Naive thymus-derived CD8-positive, alpha-beta T cell (primary cell): Measurements from ENCODE around the gene RHOXF2. TPM values are rescaled to one million over a fixed set of nuclear protein-coding genes. Genes with fewer than 3 reads are reported as not detected.
"Not testable (repeated sequence)": the region's sequence is repeated elsewhere in the genome, so short reads cannot be mapped to it uniquely, and the experiment has no call there.

Experiments used
- ATAC-seq, 2 donors: fragments of 150-1000 bp; cut with Tn5 transposase in 1 of 2; sonication (Bioruptor Pico), chemical (Tn5 transposase) in 1 of 2; 1 replicate in 1 of 2; 2 replicates in 1 of 2; pipeline ENCODE4 v1.10.0; 2021; ENCODE audit warnings: mild to moderate bottlenecking in 2 of 2, moderate library complexity in 2 of 2
- POLR2A ChIA-PET: fragments of 350-600 bp; sonication (Branson Sonifier 250); formaldehyde crosslinking; loops from one replicate; lab custom pipeline; 2021; ENCODE audit warnings: antibody characterized with exemption; lab: Charles Lee
- DNase-seq, 10 donors: peaks; one replicate each; pipeline versions ENCODE4 v3.0.0 to v3.0.0-alpha.2; 2020 to 2022
- H3K27ac Mint-ChIP-seq, 10 donors: one replicate each; pipeline ENCODE4 v1.8.0; 2020 to 2022; ENCODE audit warnings: mild to moderate bottlenecking in 10 of 10, mixed read lengths in 10 of 10, moderate library complexity in 4 of 10, inconsistent platforms in 1 of 10
- H3K27me3 Mint-ChIP-seq, 5 donors: one replicate each; pipeline ENCODE4 v1.8.0; 2021 to 2022; ENCODE audit warnings: mixed read lengths in 5 of 5
- H3K36me3 Mint-ChIP-seq, 3 donors: one replicate each; pipeline ENCODE4 v1.8.0; 2020 to 2022; ENCODE audit warnings: mixed read lengths in 3 of 3, mild to moderate bottlenecking in 2 of 3, inconsistent platforms in 1 of 3
- H3K4me1 Mint-ChIP-seq, 4 donors: one replicate each; pipeline ENCODE4 v1.8.0; 2021 to 2022; ENCODE audit warnings: mixed read lengths in 4 of 4
- H3K4me3 Mint-ChIP-seq, 10 donors: one replicate each; pipeline ENCODE4 v1.8.0; 2020 to 2022; ENCODE audit warnings: mild to moderate bottlenecking in 10 of 10, mixed read lengths in 10 of 10, moderate library complexity in 6 of 10, inconsistent platforms in 1 of 10
- H3K9me3 Mint-ChIP-seq, 9 donors: one replicate each; pipeline ENCODE4 v1.8.0; 2020 to 2022; ENCODE audit warnings: mixed read lengths in 9 of 9, mild to moderate bottlenecking in 3 of 9, inconsistent platforms in 1 of 9, moderate library complexity in 1 of 9
- polyA plus RNA-seq, 3 donors: library from polyadenylated mRNA; unstranded; fragments of 300-500 nt; fragmentation: Illumina TruSeq; gene quantifications; one replicate each; pipeline ENCODE4 v1.2.3, GENCODE V29; 2021
- total RNA-seq, 8 experiments: library from RNA in 2 of 8; stranded (reverse) in 2 of 8; gene quantifications; one replicate each; pipeline ENCODE4 v1.2.3 and lab custom pipeline; 2021 to 2026

RHOXF2 gene
- total and polyA plus RNA-seq, 5 experiments from 2014 or later, result not detected

GRCh38 chrX:120145295-120145925, 13.0 kb upstream of the RHOXF2 start:
- H3K27ac Mint-ChIP-seq, result peak overlapping the region in 3 of 10 donors; percentile 35 to 56 (median 55)
- H3K27me3 Mint-ChIP-seq, result no peaks in the 10 kb centered on the region
- peak in 1 of 2 donors; percentile 43 for ATAC-seq
- peak in 3 of 10 donors; percentile 9 to 30 (median 25) for DNase-seq
- H3K9me3 Mint-ChIP-seq, result peaks cover 0 to 4% (median 0%) of the 10 kb centered on the region in 9 donors
- POLR2A ChIA-PET, result no interaction called here
- H3K4me1 Mint-ChIP-seq, result peaks cover 4 to 25% (median 17%) of the 10 kb centered on the region in 4 donors
- peaks cover 0 to 3% (median 3%) of the 10 kb centered on the region in 3 donors for H3K36me3 Mint-ChIP-seq
- no peak overlapping the region for H3K4me3 Mint-ChIP-seq

- POLR2A ChIA-PET, result not testable (repeated sequence)
Measured at GRCh38 chrX:120146323-120146722, 12.1 kb upstream of the RHOXF2 start.

GRCh38 chrX:120147537-120147936, 10.9 kb upstream of the RHOXF2 start:
- H3K27me3 Mint-ChIP-seq, result no peaks in the 10 kb centered on the region
- ATAC-seq (no peak), DNase-seq (no peak)
- peak overlapping the region in 1 of 10 donors; percentile 17 for H3K27ac Mint-ChIP-seq
- H3K9me3 Mint-ChIP-seq, result peaks cover 0 to 4% (median 0%) of the 10 kb centered on the region in 9 donors
- peaks cover 0 to 3% (median 3%) of the 10 kb centered on the region in 3 donors for H3K36me3 Mint-ChIP-seq
- POLR2A ChIA-PET, result no interaction called here
- H3K4me3 Mint-ChIP-seq, result no peak overlapping the region
- H3K4me1 Mint-ChIP-seq, result peaks cover 4 to 21% (median 17%) of the 10 kb centered on the region in 4 donors

More at GRCh38 chrX:120146323-120146722, 12.1 kb upstream of the RHOXF2 start:
- ATAC-seq, H3K36me3 Mint-ChIP-seq, DNase-seq, H3K27me3 Mint-ChIP-seq, H3K9me3 Mint-ChIP-seq, H3K4me3 Mint-ChIP-seq: not testable (repeated sequence)
- Mint-ChIP-seq H3K4me1 (peaks cover 4 to 22% (median 17%) of the 10 kb centered on the region in 4 donors), H3K27ac (peak overlapping the region in 2 of 10 donors; percentile 28 to 55)

GRCh38 chrX:120150109-120150744, 8.2 kb upstream of the RHOXF2 start:
- peaks cover 4 to 11% (median 11%) of the 10 kb centered on the region in 4 donors for H3K4me1 Mint-ChIP-seq
- H3K36me3 Mint-ChIP-seq, H3K9me3 Mint-ChIP-seq, H3K27ac Mint-ChIP-seq, POLR2A ChIA-PET, H3K27me3 Mint-ChIP-seq, H3K4me3 Mint-ChIP-seq, DNase-seq: not testable (repeated sequence)
- ATAC-seq, result peak in 1 of 2 donors; percentile 28

GRCh38 chrX:120159086-120159485, 673 bp downstream of the RHOXF2 start:
- DNase-seq, POLR2A ChIA-PET, H3K27ac Mint-ChIP-seq, H3K4me1 Mint-ChIP-seq, H3K27me3 Mint-ChIP-seq, ATAC-seq, H3K36me3 Mint-ChIP-seq, H3K4me3 Mint-ChIP-seq, H3K9me3 Mint-ChIP-seq: not testable (repeated sequence)

GRCh38 chrX:120193254-120193653, 34.8 kb downstream of the RHOXF2 start:
- H3K4me3 Mint-ChIP-seq, H3K4me1 Mint-ChIP-seq, H3K36me3 Mint-ChIP-seq, H3K27ac Mint-ChIP-seq, DNase-seq, ATAC-seq, H3K9me3 Mint-ChIP-seq, POLR2A ChIA-PET, H3K27me3 Mint-ChIP-seq: not testable (repeated sequence)

- POLR2A ChIA-PET, H3K27me3 Mint-ChIP-seq, ATAC-seq, H3K27ac Mint-ChIP-seq, H3K9me3 Mint-ChIP-seq, H3K4me1 Mint-ChIP-seq, H3K4me3 Mint-ChIP-seq, DNase-seq, H3K36me3 Mint-ChIP-seq: not testable (repeated sequence)
Measured at GRCh38 chrX:120193720-120194119, 35.3 kb downstream of the RHOXF2 start.

- peaks cover 4 to 10% (median 6%) of the 10 kb centered on the region in 4 donors for H3K4me1 Mint-ChIP-seq
- H3K27me3 Mint-ChIP-seq, ATAC-seq, H3K9me3 Mint-ChIP-seq, H3K27ac Mint-ChIP-seq, H3K4me3 Mint-ChIP-seq, DNase-seq, POLR2A ChIA-PET, H3K36me3 Mint-ChIP-seq: not testable (repeated sequence)
Measured at GRCh38 chrX:120195786-120196185, 37.4 kb downstream of the RHOXF2 start.

- ATAC-seq, result not testable (repeated sequence)
Measured at GRCh38 chrX:120196626-120197283, 38.3 kb downstream of the RHOXF2 start.

GRCh38 chrX:120200851-120201250, 42.4 kb downstream of the RHOXF2 start:
- DNase-seq, result no peak
- H3K4me3 Mint-ChIP-seq, result no peak overlapping the region
- peaks cover 0 to 6% (median 2%) of the 10 kb centered on the region in 3 donors for H3K36me3 Mint-ChIP-seq
- POLR2A ChIA-PET, result no interaction called here
- H3K4me1 Mint-ChIP-seq, result peaks cover 4 to 10% (median 6%) of the 10 kb centered on the region in 4 donors
- no peak for ATAC-seq
- H3K27me3 Mint-ChIP-seq, result no peaks in the 10 kb centered on the region
- H3K9me3 Mint-ChIP-seq, result no peaks in the 10 kb centered on the region
- H3K27ac Mint-ChIP-seq, result no peak overlapping the region

More at GRCh38 chrX:120196626-120197283, 38.3 kb downstream of the RHOXF2 start:
- POLR2A ChIA-PET, H3K36me3 Mint-ChIP-seq, H3K9me3 Mint-ChIP-seq, H3K27me3 Mint-ChIP-seq, DNase-seq, H3K4me3 Mint-ChIP-seq, H3K27ac Mint-ChIP-seq: not testable (repeated sequence)
- H3K4me1 Mint-ChIP-seq, result peaks cover 4 to 10% (median 6%) of the 10 kb centered on the region in 4 donors

GRCh38 chrX:120205816-120206753, 47.7 kb downstream of the RHOXF2 start:
- Mint-ChIP-seq H3K27ac (peak overlapping the region in 2 of 10 donors; percentile 54 to 59), H3K4me3 (no peak overlapping the region), H3K27me3 (no peaks in the 10 kb centered on the region), H3K36me3 (peaks cover 0 to 2% (median 0%) of the 10 kb centered on the region in 3 donors), H3K4me1 (peaks cover 0 to 5% (median 0%) of the 10 kb centered on the region in 4 donors), H3K9me3 (peaks cover 0 to 2% (median 0%) of the 10 kb centered on the region in 9 donors)
- ATAC-seq (no peak), DNase-seq (no peak)
- POLR2A ChIA-PET, result no interaction called here

GRCh38 chrX:120207009-120207605, 48.7 kb downstream of the RHOXF2 start:
- no peaks in the 10 kb centered on the region for H3K27me3 Mint-ChIP-seq
- POLR2A ChIA-PET, result no interaction called here
- DNase-seq (no peak), ATAC-seq (no peak)
- no peak overlapping the region for H3K4me3 Mint-ChIP-seq
- peaks cover 0 to 2% (median 0%) of the 10 kb centered on the region in 3 donors for H3K36me3 Mint-ChIP-seq
- H3K4me1 Mint-ChIP-seq, result peaks cover 0 to 5% (median 0%) of the 10 kb centered on the region in 4 donors
- no peak overlapping the region for H3K27ac Mint-ChIP-seq
- peaks cover 0 to 2% (median 0%) of the 10 kb centered on the region in 9 donors for H3K9me3 Mint-ChIP-seq
